ENCODE results near the gene EIF2S2.
A peak's percentile ranks its signal among the peaks of the same experiment; 100 is the strongest.

The EIF2S2 gene

DNA sequence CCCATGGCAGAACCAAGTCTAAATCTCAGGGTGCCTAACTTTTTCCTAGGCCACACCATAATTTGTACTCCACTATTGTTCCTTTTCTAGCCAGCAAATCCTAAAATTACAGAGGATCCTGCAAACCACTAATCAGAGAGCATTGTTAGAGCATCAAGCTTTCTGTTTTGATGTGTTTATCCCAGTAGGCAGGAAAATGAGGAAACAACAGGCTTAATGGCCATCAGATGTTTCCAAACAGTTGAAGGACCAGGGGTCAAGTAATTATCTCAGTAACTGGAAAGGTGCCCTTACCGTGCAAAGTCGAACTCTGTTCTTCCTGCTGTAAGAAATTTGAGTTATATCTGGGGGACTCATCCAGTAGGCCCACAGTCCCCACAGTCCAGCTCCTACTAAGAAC, 59.6 kb downstream of the EIF2S2 start:
- H3K27me3 ChIP-seq (ENCODE audit: insufficient read depth, poor library complexity, severe bottlenecking), result no peaks in the 10 kb centered on the region
- DNase-seq (ENCODE audit: low read depth in 1 of 2, low spot score in 1 of 2), result no peak
- TF ChIP-seq REST (IDR thresholded peaks at IDR 0.05; ENCODE audit: insufficient replicate concordance, low read depth) (no peak), SPI1 (IDR thresholded peaks at IDR 0.05; ENCODE audit: borderline replicate concordance, low read depth) (no peak), CTCF (IDR thresholded peaks at IDR 0.05; ENCODE audit: insufficient read depth, low read length) (no peak), POLR2AphosphoS5 (IDR thresholded peaks at IDR 0.05; ENCODE audit: low read depth) (no peak), GABPA (IDR thresholded peaks at IDR 0.05; ENCODE audit: low read depth) (no peak)
- no peak overlapping the region for H3K27ac ChIP-seq (replicated peaks)
- H3K4me3 ChIP-seq (replicated peaks; ENCODE audit: insufficient read depth, low read length), result no peak overlapping the region

GRCh38 chr20:34049897-34050695, 61.9 kb downstream of the EIF2S2 start:
- no peak for TF ChIP-seq GABPA (IDR thresholded peaks at IDR 0.05; ENCODE audit: low read depth)
- 0 out of 2 replicates have a peak, but pooled peaks have one; percentile 4 for TF ChIP-seq SPI1 (IDR thresholded peaks at IDR 0.05; ENCODE audit: borderline replicate concordance, low read depth)
- TF ChIP-seq POLR2AphosphoS5 (IDR thresholded peaks at IDR 0.05; ENCODE audit: low read depth), result no peak
- TF ChIP-seq CTCF (IDR thresholded peaks at IDR 0.05; ENCODE audit: insufficient read depth, low read length), result no peak
- Histone ChIP-seq H3K27ac (replicated peaks) (no peak overlapping the region), H3K4me3 (replicated peaks; ENCODE audit: insufficient read depth, low read length) (no peak overlapping the region), H3K27me3 (ENCODE audit: insufficient read depth, poor library complexity, severe bottlenecking) (no peaks in the 10 kb centered on the region)
- no peak for DNase-seq (ENCODE audit: low read depth in 1 of 2, low spot score in 1 of 2)

GRCh38 chr20:34049389-34049788, 62.7 kb downstream of the EIF2S2 start:
- Histone ChIP-seq H3K27me3 (ENCODE audit: insufficient read depth, poor library complexity, severe bottlenecking) (no peaks in the 10 kb centered on the region), H3K27ac (replicated peaks) (no peak overlapping the region), H3K4me3 (replicated peaks; ENCODE audit: insufficient read depth, low read length) (no peak overlapping the region)
- DNase-seq (ENCODE audit: low read depth in 1 of 2, low spot score in 1 of 2), result no peak
- TF ChIP-seq SPI1 (IDR thresholded peaks at IDR 0.05; ENCODE audit: borderline replicate concordance, low read depth), result no peak
- TF ChIP-seq REST (IDR thresholded peaks at IDR 0.05; ENCODE audit: insufficient replicate concordance, low read depth), result no peak
- no peak for TF ChIP-seq GABPA (IDR thresholded peaks at IDR 0.05; ENCODE audit: low read depth)
- no peak for TF ChIP-seq CTCF (IDR thresholded peaks at IDR 0.05; ENCODE audit: insufficient read depth, low read length)
- TF ChIP-seq POLR2AphosphoS5 (IDR thresholded peaks at IDR 0.05; ENCODE audit: low read depth), result no peak
